AG20443 (cell line): ENCODE results near the gene NR1H3.
"Not testable (repeated sequence)": the region's sequence is repeated elsewhere in the genome, so short reads cannot be mapped to it uniquely, and the experiment has no call there.

Source experiments
- DNase-seq: peaks from one replicate; pipeline ENCODE4 v3.0.0; 2012; ENCODE audit warnings: low spot score, mixed read lengths

Gene NR1H3

GRCh38 chr11:47257517-47258316 is at the start of gene NR1H3:
Gene NR1H3, plus strand, starts transcription at chr11:47257996. Its CDS starts 1,221 bp downstream, at chr11:47259217.
- peak; percentile 72 for DNase-seq

GRCh38 chr11:47208008-47208552 is 49.7 kb upstream of the NR1H3 start:
- DNase-seq = not testable (repeated sequence)

GRCh38 chr11:47208628-47209027 is 49.2 kb upstream of the NR1H3 start:
- DNase-seq = no peak

- DNase-seq = no peak
Measured at GRCh38 chr11:47212938-47213337, 44.9 kb upstream of the NR1H3 start.

- peak; percentile 93 for DNase-seq
Measured at GRCh38 chr11:47213950-47214565, 43.7 kb upstream of the NR1H3 start.

GRCh38 chr11:47215366-47215910 is 42.4 kb upstream of the NR1H3 start:
- no peak for DNase-seq

GRCh38 chr11:47216121-47216798 is 41.5 kb upstream of the NR1H3 start:
- peak; percentile 86 for DNase-seq

- DNase-seq = peak; percentile 39
Measured at GRCh38 chr11:47220401-47220821, 37.4 kb upstream of the NR1H3 start.

GRCh38 chr11:47222696-47223095 is 35.1 kb upstream of the NR1H3 start:
- no peak for DNase-seq

- DNase-seq = no peak
Measured at GRCh38 chr11:47225552-47226400, 32.0 kb upstream of the NR1H3 start.

- no peak for DNase-seq
Measured at GRCh38 chr11:47229161-47229560, 28.6 kb upstream of the NR1H3 start.

- DNase-seq = no peak
Measured at GRCh38 chr11:47233051-47233450, 24.7 kb upstream of the NR1H3 start.

GRCh38 chr11:47233989-47234668 is 23.7 kb upstream of the NR1H3 start:
- DNase-seq = peak; percentile 75

GRCh38 chr11:47234669-47235100 is 23.1 kb upstream of the NR1H3 start:
- no peak for DNase-seq

GRCh38 chr11:47235163-47235562 is 22.6 kb upstream of the NR1H3 start:
- DNase-seq = peak; percentile 0

- DNase-seq = no peak
Measured at GRCh38 chr11:47236482-47236881, 21.3 kb upstream of the NR1H3 start.

- DNase-seq = no peak
Measured at GRCh38 chr11:47239852-47240251, 17.9 kb upstream of the NR1H3 start.

GRCh38 chr11:47241841-47242301 is 15.9 kb upstream of the NR1H3 start:
- peak; percentile 42 for DNase-seq

- no peak for DNase-seq
Measured at GRCh38 chr11:47242596-47243192, 15.1 kb upstream of the NR1H3 start.

GRCh38 chr11:47243454-47243853 is 14.3 kb upstream of the NR1H3 start:
- no peak for DNase-seq
